Gastroesophageal sphincter (tissue), 4 donors: ENCODE results near the gene PELI2. TPM values are rescaled to one million over a fixed set of nuclear protein-coding genes. Genes with fewer than 3 reads are reported as not detected.

Experiments
- ATAC-seq: fragments of 150-250 bp; one replicate; pipeline ENCODE4 v1.9.1; 2016; ENCODE audit warnings: mild to moderate bottlenecking, moderate library complexity
- H3K27ac ChIP-seq, 4 donors: fragments of 200-600 bp; sonication (generic) in 3 of 4; 1 replicate in 3 of 4; 2 replicates in 1 of 4; pipeline ENCODE4 v1.5.1; 2016 to 2019
- H3K27me3 ChIP-seq: fragments of 200-600 bp; sonication (generic); one replicate; pipeline ENCODE4 v1.5.1; 2019
- H3K36me3 ChIP-seq, 2 donors: fragments of 200-600 bp; sonication (generic); one replicate each; pipeline ENCODE4 v1.5.1; 2019; ENCODE audit warnings: control low read depth in 1 of 2
- H3K4me1 ChIP-seq, 3 donors: fragments of 200-600 bp; sonication (generic); 1 replicate in 2 of 3; 2 replicates in 1 of 3; pipeline ENCODE4 v1.5.1; 2016 to 2019; ENCODE audit warnings: control low read depth in 2 of 3
- H3K4me3 ChIP-seq, 2 donors: fragments of 200-600 bp; sonication (generic); one replicate each; pipeline ENCODE4 v1.5.1; 2019; ENCODE audit warnings: mild to moderate bottlenecking in 1 of 2, moderate library complexity in 1 of 2
- H3K9me3 ChIP-seq, 3 donors: fragments of 200-600 bp; sonication (generic); one replicate each; pipeline ENCODE4 v1.5.1; 2017 to 2019; ENCODE audit warnings: control low read depth in 2 of 3
- EP300 ChIP-seq: sonication (generic); formaldehyde crosslinking; IDR thresholded peaks from one replicate; pipeline ENCODE4 v1.6.1; 2017; ENCODE audit warnings: antibody characterized with exemption, mild to moderate bottlenecking
- POLR2A ChIP-seq, 2 donors: fragments of 450-650 bp; IDR thresholded peaks; one replicate each; pipeline ENCODE4 v1.6.1; 2017; ENCODE audit warnings: antibody characterized with exemption in 2 of 2, mild to moderate bottlenecking in 2 of 2, moderate library complexity in 1 of 2
- POLR2AphosphoS5 ChIP-seq: sonication (generic); formaldehyde crosslinking; IDR thresholded peaks from one replicate; pipeline ENCODE4 v1.6.1; 2017; ENCODE audit warnings: antibody characterized with exemption
- WGBS, 2 donors: methylation state at CpG; one replicate each; pipeline ENCODE4 v1.1.5; 2018; ENCODE audit warnings: low coverage in 1 of 2; 5-methylcytosine and 5-hydroxymethylcytosine counted together
- total RNA-seq, 4 donors: library from RNA; depleted of rRNA; stranded (reverse); fragments of >200 nt; gene quantifications; one replicate each; pipeline ENCODE4 v1.1.0, GENCODE V29; 2016
- TF ChIP-seq, protein P1 (sequence below), 4 experiments: fragments of 200-600 bp in 2 of 4; fragments of 450-650 bp in 2 of 4; sonication (generic) in 1 of 4; IDR thresholded peaks; one replicate each; pipeline ENCODE4 v1.5.1; 2017 to 2019; ENCODE audit warnings: antibody characterized with exemption in 4 of 4, mild to moderate bottlenecking in 2 of 4, moderate library complexity in 2 of 4

PELI2 gene
- total RNA-seq, 4 donors from 2014 or later, result 10.5 to 30.0 (median 12.3) TPM

DNA sequence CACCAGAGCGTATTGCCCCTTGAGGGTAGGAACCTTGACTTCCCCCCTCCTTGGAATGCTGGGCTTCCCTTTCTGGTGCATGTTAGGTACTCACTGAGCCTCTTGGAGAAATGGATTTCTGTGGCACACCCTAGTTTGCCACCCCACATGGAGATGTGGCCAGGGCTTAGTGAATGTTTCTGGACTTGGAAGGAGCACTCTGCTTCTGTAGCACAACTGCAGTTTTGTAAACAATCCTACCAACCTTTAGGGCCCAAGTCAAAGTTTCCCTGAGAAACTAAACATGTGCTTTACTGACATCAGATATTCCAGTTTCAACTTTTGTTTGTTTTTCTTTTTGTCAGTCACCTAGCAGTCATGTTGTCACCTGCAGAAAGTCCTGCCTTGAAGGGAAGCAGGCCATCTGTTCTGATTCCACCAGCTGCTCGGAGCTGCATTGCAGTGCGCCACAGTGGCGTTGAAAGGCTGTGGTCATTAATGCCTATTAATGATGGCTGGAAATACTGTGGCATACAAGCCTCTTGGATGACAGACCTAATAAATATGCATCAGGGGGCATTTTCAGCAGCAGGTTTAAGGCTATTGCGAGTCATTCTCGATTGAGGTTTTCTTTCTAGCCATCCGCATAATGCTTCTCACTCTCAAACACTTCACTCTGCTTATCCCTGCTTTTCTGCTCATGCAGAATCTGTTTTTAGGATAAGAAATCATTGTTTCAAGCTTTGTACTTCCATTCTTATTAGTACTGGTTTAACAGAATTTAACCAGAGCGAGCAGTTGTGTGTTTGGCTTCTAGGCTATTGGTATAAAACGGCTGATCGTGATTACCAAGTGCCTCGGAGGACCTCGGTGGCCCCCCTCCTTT is 7.8 kb downstream of the PELI2 start:
- H3K4me3 ChIP-seq, result no peak overlapping the region
- no peak overlapping the region for H3K27ac ChIP-seq
- TF ChIP-seq POLR2A (IDR thresholded peaks at IDR 0.05), result no peak
- TF ChIP-seq POLR2AphosphoS5, result no peak
- TF ChIP-seq, protein P1, sequence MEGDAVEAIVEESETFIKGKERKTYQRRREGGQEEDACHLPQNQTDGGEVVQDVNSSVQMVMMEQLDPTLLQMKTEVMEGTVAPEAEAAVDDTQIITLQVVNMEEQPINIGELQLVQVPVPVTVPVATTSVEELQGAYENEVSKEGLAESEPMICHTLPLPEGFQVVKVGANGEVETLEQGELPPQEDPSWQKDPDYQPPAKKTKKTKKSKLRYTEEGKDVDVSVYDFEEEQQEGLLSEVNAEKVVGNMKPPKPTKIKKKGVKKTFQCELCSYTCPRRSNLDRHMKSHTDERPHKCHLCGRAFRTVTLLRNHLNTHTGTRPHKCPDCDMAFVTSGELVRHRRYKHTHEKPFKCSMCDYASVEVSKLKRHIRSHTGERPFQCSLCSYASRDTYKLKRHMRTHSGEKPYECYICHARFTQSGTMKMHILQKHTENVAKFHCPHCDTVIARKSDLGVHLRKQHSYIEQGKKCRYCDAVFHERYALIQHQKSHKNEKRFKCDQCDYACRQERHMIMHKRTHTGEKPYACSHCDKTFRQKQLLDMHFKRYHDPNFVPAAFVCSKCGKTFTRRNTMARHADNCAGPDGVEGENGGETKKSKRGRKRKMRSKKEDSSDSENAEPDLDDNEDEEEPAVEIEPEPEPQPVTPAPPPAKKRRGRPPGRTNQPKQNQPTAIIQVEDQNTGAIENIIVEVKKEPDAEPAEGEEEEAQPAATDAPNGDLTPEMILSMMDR (IDR thresholded peaks at IDR 0.05), result no peak
- no peak for TF ChIP-seq EP300
- H3K4me1 ChIP-seq, result peaks cover 0 to 64% (median 6%) of the 10 kb centered on the region in 3 donors
- ATAC-seq, result no peak
- no peaks in the 10 kb centered on the region for H3K9me3 ChIP-seq
- no peaks in the 10 kb centered on the region for H3K36me3 ChIP-seq
- 86 to 93% methylated on average over 11 of the region's 12 CpGs for WGBS, 2 donors
- H3K27me3 ChIP-seq, result no peaks in the 10 kb centered on the region

DNA sequence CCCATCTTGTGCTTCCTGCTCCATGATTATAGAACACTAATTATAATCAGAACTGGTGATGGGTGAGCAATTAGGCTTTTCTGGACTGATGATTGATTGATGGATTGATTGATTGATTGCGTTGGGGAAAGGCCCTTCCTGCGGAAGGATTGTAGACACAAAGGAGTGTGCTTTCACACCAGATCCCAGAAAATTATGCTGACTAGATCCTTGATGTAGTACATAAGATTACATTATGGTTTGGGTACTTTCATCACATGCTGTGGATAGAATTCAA is 8.4 kb downstream of the PELI2 start:
- H3K9me3 ChIP-seq, result no peaks in the 10 kb centered on the region
- no peaks in the 10 kb centered on the region for H3K36me3 ChIP-seq
- TF ChIP-seq POLR2AphosphoS5 (no peak), POLR2A (IDR thresholded peaks at IDR 0.05) (no peak), EP300 (no peak)
- TF ChIP-seq, protein P1 (IDR thresholded peaks at IDR 0.05), result no peak
- H3K4me1 ChIP-seq, result peaks cover 0 to 61% (median 6%) of the 10 kb centered on the region in 3 donors
- no peak for ATAC-seq
- H3K4me3 ChIP-seq, result no peak overlapping the region
- H3K27me3 ChIP-seq, result no peaks in the 10 kb centered on the region
- no peak overlapping the region for H3K27ac ChIP-seq
- 55 to 90% methylated on average over 2 of the region's 2 CpGs for WGBS, 2 donors

DNA sequence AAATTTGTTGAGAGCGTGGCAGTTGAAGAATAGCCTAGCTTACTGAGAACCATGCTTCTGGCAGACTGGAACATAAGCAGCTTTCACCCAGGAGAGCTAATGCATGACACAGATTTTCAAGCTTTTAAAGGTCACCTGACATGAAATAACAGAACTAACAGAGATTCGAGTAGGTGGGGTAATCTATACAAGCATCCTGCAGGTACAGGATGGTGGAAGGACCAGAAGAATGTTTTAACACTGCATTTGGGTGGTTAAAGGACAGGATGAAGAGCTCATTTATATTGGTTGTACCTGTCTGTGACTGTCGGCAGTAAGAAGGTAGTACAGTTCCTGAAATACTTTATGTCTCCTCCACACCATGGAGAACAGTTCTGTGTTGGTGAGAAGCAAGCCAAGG is 8.9 kb downstream of the PELI2 start:
- no peaks in the 10 kb centered on the region for H3K9me3 ChIP-seq
- WGBS, 2 donors, result 79 to 81% methylated on average over 3 of the region's 3 CpGs

DNA sequence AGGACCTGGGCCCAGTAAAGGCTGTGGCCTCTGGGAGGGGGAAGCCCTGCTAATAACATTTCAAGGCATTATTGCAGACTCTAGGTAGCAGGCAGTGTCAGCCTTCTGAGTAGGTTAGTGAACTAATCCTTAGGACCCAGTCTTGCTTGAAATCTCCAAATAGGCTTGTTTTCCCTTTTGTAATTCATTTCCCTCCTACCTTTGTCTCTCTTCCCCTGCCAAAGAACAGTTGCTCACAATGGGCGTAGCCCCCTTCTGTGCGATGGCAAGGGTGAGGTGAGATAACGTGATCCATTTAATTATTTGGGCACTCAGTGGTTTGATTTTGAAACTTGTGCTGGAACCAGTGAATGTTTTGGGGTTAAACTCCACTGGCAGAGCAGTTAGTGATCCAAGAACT is 10.9 kb downstream of the PELI2 start:
- no peak overlapping the region for H3K4me3 ChIP-seq
- no peaks in the 10 kb centered on the region for H3K36me3 ChIP-seq
- WGBS, 2 donors, result 100% methylated on average over 3 of the region's 3 CpGs
- peaks cover 0 to 51% (median 12%) of the 10 kb centered on the region in 3 donors for H3K4me1 ChIP-seq
- TF ChIP-seq POLR2AphosphoS5, result no peak
- TF ChIP-seq, protein P1 (IDR thresholded peaks at IDR 0.05), result no peak
- no peak for ATAC-seq
- H3K9me3 ChIP-seq, result no peaks in the 10 kb centered on the region
- no peaks in the 10 kb centered on the region for H3K27me3 ChIP-seq
- H3K27ac ChIP-seq, result no peak overlapping the region

More for the DNA sequence above, 8.9 kb downstream of the PELI2 start:
- no peak for ATAC-seq
- Histone ChIP-seq H3K4me1 (peaks cover 0 to 62% (median 10%) of the 10 kb centered on the region in 3 donors), H3K27me3 (no peaks in the 10 kb centered on the region), H3K36me3 (no peaks in the 10 kb centered on the region), H3K27ac (no peak overlapping the region), H3K4me3 (no peak overlapping the region)
- TF ChIP-seq, protein P1 (IDR thresholded peaks at IDR 0.05), result no peak
- TF ChIP-seq POLR2A (IDR thresholded peaks at IDR 0.05) (no peak), EP300 (no peak), POLR2AphosphoS5 (no peak)

DNA sequence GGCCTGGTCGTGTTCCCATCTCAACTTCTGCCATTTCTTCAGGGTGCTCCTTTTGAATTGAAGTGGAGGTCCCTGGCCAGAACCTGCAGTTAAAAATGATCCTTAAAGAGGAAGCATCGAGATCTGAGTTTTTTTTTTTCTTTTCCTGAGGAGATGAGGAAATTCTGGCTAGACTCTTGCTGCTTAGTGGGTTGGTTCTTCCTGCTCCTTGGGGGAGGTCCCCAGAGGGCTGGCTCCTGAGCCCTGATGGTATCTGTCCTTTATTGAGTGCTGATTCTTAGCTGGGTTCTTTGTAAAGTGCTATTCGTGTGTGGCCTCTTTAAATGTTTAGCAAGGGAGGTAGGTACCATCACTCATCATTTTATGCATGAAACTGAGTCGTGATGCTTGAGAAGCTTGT is 11.7 kb downstream of the PELI2 start:
- Histone ChIP-seq H3K4me1 (peaks cover 0 to 44% (median 12%) of the 10 kb centered on the region in 3 donors), H3K27me3 (no peaks in the 10 kb centered on the region), H3K4me3 (no peak overlapping the region), H3K36me3 (no peaks in the 10 kb centered on the region), H3K9me3 (no peaks in the 10 kb centered on the region), H3K27ac (no peak overlapping the region)
- TF ChIP-seq EP300 (no peak), POLR2A (IDR thresholded peaks at IDR 0.05) (no peak)
- 56% methylated on average over 4 of the region's 4 CpGs; no CpG with 5 or more reads in 1 of the 2 donors for WGBS, 2 donors
- ATAC-seq, result no peak
